ENCODE results near the gene PPID.

- TF ChIP-seq, protein P1, sequence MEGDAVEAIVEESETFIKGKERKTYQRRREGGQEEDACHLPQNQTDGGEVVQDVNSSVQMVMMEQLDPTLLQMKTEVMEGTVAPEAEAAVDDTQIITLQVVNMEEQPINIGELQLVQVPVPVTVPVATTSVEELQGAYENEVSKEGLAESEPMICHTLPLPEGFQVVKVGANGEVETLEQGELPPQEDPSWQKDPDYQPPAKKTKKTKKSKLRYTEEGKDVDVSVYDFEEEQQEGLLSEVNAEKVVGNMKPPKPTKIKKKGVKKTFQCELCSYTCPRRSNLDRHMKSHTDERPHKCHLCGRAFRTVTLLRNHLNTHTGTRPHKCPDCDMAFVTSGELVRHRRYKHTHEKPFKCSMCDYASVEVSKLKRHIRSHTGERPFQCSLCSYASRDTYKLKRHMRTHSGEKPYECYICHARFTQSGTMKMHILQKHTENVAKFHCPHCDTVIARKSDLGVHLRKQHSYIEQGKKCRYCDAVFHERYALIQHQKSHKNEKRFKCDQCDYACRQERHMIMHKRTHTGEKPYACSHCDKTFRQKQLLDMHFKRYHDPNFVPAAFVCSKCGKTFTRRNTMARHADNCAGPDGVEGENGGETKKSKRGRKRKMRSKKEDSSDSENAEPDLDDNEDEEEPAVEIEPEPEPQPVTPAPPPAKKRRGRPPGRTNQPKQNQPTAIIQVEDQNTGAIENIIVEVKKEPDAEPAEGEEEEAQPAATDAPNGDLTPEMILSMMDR (IDR thresholded peaks at IDR 0.05; ENCODE audit: low read length): no peak
- TF ChIP-seq EZH2 (optimal IDR thresholded peaks at IDR 0.05; ENCODE audit: low read depth, low read length): no peak
- no peak for TF ChIP-seq EZH2phosphoT487 (IDR thresholded peaks at IDR 0.05; ENCODE audit: low read length)
Measured at GRCh38 chr4:158768555-158769174, 45.5 kb upstream of the PPID start, which contains the start of gene FNIP2.
